HepG2 (cell line): ENCODE measurements around the gene RAC3. TPM values are rescaled to one million over a fixed set of nuclear protein-coding genes. Genes with fewer than 3 reads are reported as not detected.

Experiments used
- ADNP ChIP-seq: sonication (generic); formaldehyde crosslinking; IDR thresholded peaks from 2 replicates; pipeline ENCODE4 v1.4.0; 2020; ENCODE audit warnings: missing genetic modification reagents
- ARNT ChIP-seq: fragments of 450-650 bp; IDR thresholded peaks from 2 replicates; pipeline ENCODE4 v1.6.1; 2017
- CTCF ChIP-seq: sonication (generic); formaldehyde crosslinking; IDR thresholded peaks from 2 replicates; pipeline ENCODE4 v1.5.0; 2020; ENCODE audit warnings: mild to moderate bottlenecking, missing genetic modification reagents, moderate library complexity
- GZF1 ChIP-seq: sonication (generic); formaldehyde crosslinking; IDR thresholded peaks from 2 replicates; pipeline ENCODE4 v1.5.1; 2020; ENCODE audit warnings: mild to moderate bottlenecking, missing genetic modification reagents
- HDAC2 ChIP-seq: sonication (generic); formaldehyde crosslinking; IDR thresholded peaks from 2 replicates; pipeline ENCODE4 v1.4.0; 2020; ENCODE audit warnings: missing genetic modification reagents
- LCORL ChIP-seq, 2 experiments: fragments of 450-650 bp in 1 of 2; sonication (generic) in 1 of 2; formaldehyde crosslinking in 1 of 2; IDR thresholded peaks; 2 replicates each; pipeline versions ENCODE4 v1.5.0 to v1.6.1; 2017 to 2020; ENCODE audit warnings: antibody characterized with exemption in 1 of 2, missing genetic modification reagents in 1 of 2
- MEIS2 ChIP-seq: sonication (generic); formaldehyde crosslinking; IDR thresholded peaks from 2 replicates; pipeline ENCODE4 v1.9.0; 2021; ENCODE audit warnings: mild to moderate bottlenecking, missing genetic modification reagents
- MTF1 ChIP-seq: sonication (generic); formaldehyde crosslinking; IDR thresholded peaks from 2 replicates; pipeline ENCODE4 v1.5.0; 2020; ENCODE audit warnings: missing genetic modification reagents
- NFKB2 ChIP-seq: sonication (generic); formaldehyde crosslinking; IDR thresholded peaks from 2 replicates; pipeline ENCODE4 v1.4.0; 2020; ENCODE audit warnings: missing genetic modification reagents, borderline replicate concordance
- RARA ChIP-seq: IDR thresholded peaks from 2 replicates; pipeline ENCODE4 v1.6.1; 2016; ENCODE audit warnings: missing genetic modification reagents, missing compliant biosample characterization
- REL ChIP-seq: sonication (generic); formaldehyde crosslinking; conservative IDR thresholded peaks from 2 replicates; pipeline ENCODE4 v1.8.0; 2022; ENCODE audit warnings: mild to moderate bottlenecking, missing genetic modification reagents, moderate library complexity
- SIX4 ChIP-seq: sonication (generic); formaldehyde crosslinking; IDR thresholded peaks from 2 replicates; pipeline ENCODE4 v1.4.0; 2020; ENCODE audit warnings: missing genetic modification reagents
- SMAD3 ChIP-seq: sonication (generic); formaldehyde crosslinking; IDR thresholded peaks from 2 replicates; pipeline ENCODE4 v1.4.0; 2020; ENCODE audit warnings: missing genetic modification reagents
- TGIF2 ChIP-seq: IDR thresholded peaks from 2 replicates; pipeline ENCODE4 v1.6.1; 2016; ENCODE audit warnings: control low read depth, missing compliant biosample characterization
- TP53 ChIP-seq: sonication (generic); formaldehyde crosslinking; conservative IDR thresholded peaks from 2 replicates; pipeline ENCODE4 v1.4.0; 2020; ENCODE audit warnings: missing genetic modification reagents
- ZMYM4 ChIP-seq: sonication (generic); formaldehyde crosslinking; IDR thresholded peaks from 2 replicates; pipeline ENCODE4 v1.8.1; 2023; ENCODE audit warnings: mild to moderate bottlenecking, missing genetic modification reagents
- ZNF224 ChIP-seq: sonication (generic); formaldehyde crosslinking; IDR thresholded peaks from 2 replicates; pipeline ENCODE4 v1.5.0; 2020; ENCODE audit warnings: mild to moderate bottlenecking, missing genetic modification reagents
- ZSCAN12 ChIP-seq: sonication (generic); formaldehyde crosslinking; IDR thresholded peaks from 2 replicates; pipeline ENCODE4 v1.9.0; 2021; ENCODE audit warnings: mild to moderate bottlenecking, missing genetic modification reagents
- polyA plus RNA-seq, 8 experiments: library from polyadenylated mRNA; depleted of rRNA in 3 of 8; stranded (reverse) in 7 of 8; unstranded in 1 of 8; fragments of >200 nt; fragmentation: Illumina TruSeq in 4 of 8; extraction: Trizol in 4 of 8; gene quantifications; 2 replicates each; pipeline versions ENCODE4 v1.2.1 to v1.2.3, GENCODE V29; 2011 to 2016; ENCODE audit warnings: low read depth in 4 of 8, missing spikeins in 1 of 8, mixed read lengths in 1 of 8; ENCODE audit not compliant: insufficient read depth in 1 of 8
- total RNA-seq, 5 experiments: library from RNA; depleted of rRNA; stranded (reverse); fragments of >200 nt; fragmentation: Illumina TruSeq; extraction: Trizol; gene quantifications; 2 replicates each; pipeline ENCODE4 v1.2.3, GENCODE V29; 2016; ENCODE audit warnings: low read depth in 1 of 5
- TF ChIP-seq, protein P1 (sequence below): sonication (generic); formaldehyde crosslinking; IDR thresholded peaks from 2 replicates; pipeline ENCODE4 v1.5.0; 2020; ENCODE audit warnings: mild to moderate bottlenecking, missing genetic modification reagents
- TF ChIP-seq, protein P2 (sequence below): sonication (generic); formaldehyde crosslinking; IDR thresholded peaks from 2 replicates; pipeline ENCODE4 v1.5.0; 2020; ENCODE audit warnings: mild to moderate bottlenecking, missing genetic modification reagents, borderline replicate concordance

Gene RAC3
- total and polyA plus RNA-seq, 2 of the 13 experiments (the other 11 are each of a cell fraction or from before 2014, with no cell fraction given), result 10.5 to 21.3 TPM

GRCh38 chr17:82021107-82021899 lies 10.2 kb upstream of the RAC3 start (continued):
- TF ChIP-seq, protein P1, sequence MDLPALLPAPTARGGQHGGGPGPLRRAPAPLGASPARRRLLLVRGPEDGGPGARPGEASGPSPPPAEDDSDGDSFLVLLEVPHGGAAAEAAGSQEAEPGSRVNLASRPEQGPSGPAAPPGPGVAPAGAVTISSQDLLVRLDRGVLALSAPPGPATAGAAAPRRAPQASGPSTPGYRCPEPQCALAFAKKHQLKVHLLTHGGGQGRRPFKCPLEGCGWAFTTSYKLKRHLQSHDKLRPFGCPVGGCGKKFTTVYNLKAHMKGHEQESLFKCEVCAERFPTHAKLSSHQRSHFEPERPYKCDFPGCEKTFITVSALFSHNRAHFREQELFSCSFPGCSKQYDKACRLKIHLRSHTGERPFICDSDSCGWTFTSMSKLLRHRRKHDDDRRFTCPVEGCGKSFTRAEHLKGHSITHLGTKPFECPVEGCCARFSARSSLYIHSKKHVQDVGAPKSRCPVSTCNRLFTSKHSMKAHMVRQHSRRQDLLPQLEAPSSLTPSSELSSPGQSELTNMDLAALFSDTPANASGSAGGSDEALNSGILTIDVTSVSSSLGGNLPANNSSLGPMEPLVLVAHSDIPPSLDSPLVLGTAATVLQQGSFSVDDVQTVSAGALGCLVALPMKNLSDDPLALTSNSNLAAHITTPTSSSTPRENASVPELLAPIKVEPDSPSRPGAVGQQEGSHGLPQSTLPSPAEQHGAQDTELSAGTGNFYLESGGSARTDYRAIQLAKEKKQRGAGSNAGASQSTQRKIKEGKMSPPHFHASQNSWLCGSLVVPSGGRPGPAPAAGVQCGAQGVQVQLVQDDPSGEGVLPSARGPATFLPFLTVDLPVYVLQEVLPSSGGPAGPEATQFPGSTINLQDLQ (CRISPR knock-in tag), result peak; percentile 93
- TF ChIP-seq RARA (CRISPR knock-in tag) (peak; percentile 14; the same call in 1 of the 2 replicates), ZNF224 (CRISPR knock-in tag) (0 out of 2 replicates have a peak, but pooled peaks have one; percentile 13), TGIF2 (peak; percentile 35), SIX4 (CRISPR knock-in tag) (0 out of 2 replicates have a peak, but pooled peaks have one; percentile 42), ZMYM4 (0 out of 2 replicates have a peak, but pooled peaks have one; percentile 21), NFKB2 (CRISPR knock-in tag) (peak; percentile 86; the same call in 1 of the 2 replicates), CTCF (CRISPR knock-in tag) (peak; percentile 99), SMAD3 (CRISPR knock-in tag) (peak; percentile 21; the same call in 1 of the 2 replicates), ARNT (no peak), ZSCAN12 (CRISPR knock-in tag) (no peak), MEIS2 (0 out of 2 replicates have a peak, but pooled peaks have one; percentile 37), GZF1 (CRISPR knock-in tag) (peak; percentile 87; the same call in 1 of the 2 replicates), TP53 (peak; percentile 73; the same call in 1 of the 2 replicates), ADNP (CRISPR knock-in tag) (no peak), HDAC2 (CRISPR knock-in tag) (peak; percentile 65), MTF1 (CRISPR knock-in tag) (0 out of 2 replicates have a peak, but pooled peaks have one; percentile 5), REL (CRISPR knock-in tag) (0 out of 2 replicates have a peak, but pooled peaks have one; percentile 59), LCORL (IDR thresholded peaks at IDR 0.05) (no peak), LCORL (CRISPR knock-in tag; IDR thresholded peaks at IDR 0.05) (peak; percentile 81)
- TF ChIP-seq, protein P2, sequence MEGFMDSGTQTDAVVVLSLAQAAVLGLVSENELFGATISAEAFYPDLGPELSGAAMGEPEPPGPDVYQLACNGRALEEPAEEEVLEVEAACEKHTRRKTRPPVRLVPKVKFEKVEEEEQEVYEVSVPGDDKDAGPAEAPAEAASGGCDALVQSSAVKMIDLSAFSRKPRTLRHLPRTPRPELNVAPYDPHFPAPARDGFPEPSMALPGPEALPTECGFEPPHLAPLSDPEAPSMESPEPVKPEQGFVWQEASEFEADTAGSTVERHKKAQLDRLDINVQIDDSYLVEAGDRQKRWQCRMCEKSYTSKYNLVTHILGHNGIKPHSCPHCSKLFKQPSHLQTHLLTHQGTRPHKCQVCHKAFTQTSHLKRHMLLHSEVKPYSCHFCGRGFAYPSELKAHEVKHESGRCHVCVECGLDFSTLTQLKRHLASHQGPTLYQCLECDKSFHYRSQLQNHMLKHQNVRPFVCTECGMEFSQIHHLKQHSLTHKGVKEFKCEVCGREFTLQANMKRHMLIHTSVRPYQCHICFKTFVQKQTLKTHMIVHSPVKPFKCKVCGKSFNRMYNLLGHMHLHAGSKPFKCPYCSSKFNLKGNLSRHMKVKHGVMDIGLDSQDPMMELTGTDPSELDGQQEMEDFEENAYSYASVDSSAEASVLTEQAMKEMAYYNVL (CRISPR knock-in tag), result no peak
